Activated gamma-delta T cell treated with anti-CD3 and anti-CD28 coated beads, Interleukin-2, amount 50 U/mL, for 16 hours (primary cell): Measurements from ENCODE around the gene BCL2.
A peak's percentile ranks its signal among the peaks of the same experiment; 100 is the strongest.

ENCODE experiments used
- DNase-seq: peaks from one replicate; pipeline ENCODE4 v3.0.0-alpha.2; 2020; ENCODE audit warnings: low read depth

The BCL2 gene

GRCh38 chr18:63107171-63107845 lies 212.3 kb downstream of the BCL2 start:
- no peak for DNase-seq

- DNase-seq, result no peak
These were observed 212.8 kb downstream of the BCL2 start for GRCh38 chr18:63106727-63107126.

GRCh38 chr18:63105636-63106316 lies 213.8 kb downstream of the BCL2 start:
- DNase-seq, result no peak

GRCh38 chr18:63104868-63105267 lies 214.7 kb downstream of the BCL2 start:
- no peak for DNase-seq

- no peak for DNase-seq
These were observed 216.4 kb downstream of the BCL2 start for GRCh38 chr18:63102941-63103744.

GRCh38 chr18:63100630-63101055 lies 218.9 kb downstream of the BCL2 start:
- no peak for DNase-seq

GRCh38 chr18:63099848-63100629 lies 219.5 kb downstream of the BCL2 start:
- DNase-seq, result no peak

- DNase-seq, result no peak
These were observed 220.3 kb downstream of the BCL2 start for GRCh38 chr18:63099091-63099840.

GRCh38 chr18:63098018-63098981 lies 221.3 kb downstream of the BCL2 start:
- DNase-seq, result peak; percentile 12

GRCh38 chr18:63097178-63097577 lies 222.4 kb downstream of the BCL2 start:
- DNase-seq, result no peak

- DNase-seq, result no peak
These were observed 223.2 kb downstream of the BCL2 start for GRCh38 chr18:63096327-63096874.

GRCh38 chr18:63095768-63096167 lies 223.8 kb downstream of the BCL2 start:
- DNase-seq, result no peak

GRCh38 chr18:63091671-63092364 lies 227.8 kb downstream of the BCL2 start:
- no peak for DNase-seq

- DNase-seq, result no peak
These were observed 229.2 kb downstream of the BCL2 start for GRCh38 chr18:63090334-63090733.

- DNase-seq, result no peak
These were observed 230.5 kb downstream of the BCL2 start for GRCh38 chr18:63089041-63089440.

- no peak for DNase-seq
These were observed 231.3 kb downstream of the BCL2 start for GRCh38 chr18:63088262-63088661.

- no peak for DNase-seq
These were observed 231.9 kb downstream of the BCL2 start for GRCh38 chr18:63087421-63088230.

- DNase-seq, result no peak
These were observed 234.0 kb downstream of the BCL2 start for GRCh38 chr18:63085611-63086010.
